GM12872 (cell line): ENCODE data around the gene NPY2R.

Experiments
- CTCF ChIP-seq: IDR thresholded peaks from 3 replicates; pipeline ENCODE4 v1.5.1; 2011; ENCODE audit warnings: low read depth, mild to moderate bottlenecking, low read length, moderate library complexity; ENCODE audit not compliant: insufficient read depth

Gene NPY2R

DNA sequence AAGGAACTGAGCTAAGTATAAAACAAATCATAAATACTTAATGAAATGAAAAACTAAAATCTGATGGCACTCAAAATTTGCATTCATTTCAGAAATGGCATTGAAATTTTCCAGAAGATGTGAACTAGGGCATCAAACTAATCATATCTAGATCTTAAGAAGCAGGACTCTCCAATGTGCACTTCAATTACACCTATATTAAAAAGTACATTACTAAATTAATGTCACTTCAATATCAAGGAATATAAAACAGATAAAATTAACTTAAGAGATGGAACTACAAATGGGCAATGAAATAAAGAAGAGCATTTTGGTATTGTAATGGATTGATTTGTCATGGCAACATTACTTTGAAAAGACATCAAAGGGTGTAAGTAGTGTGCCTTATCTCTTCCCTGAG is 20.3 kb downstream of the NPY2R start:
- no peak for TF ChIP-seq CTCF

DNA sequence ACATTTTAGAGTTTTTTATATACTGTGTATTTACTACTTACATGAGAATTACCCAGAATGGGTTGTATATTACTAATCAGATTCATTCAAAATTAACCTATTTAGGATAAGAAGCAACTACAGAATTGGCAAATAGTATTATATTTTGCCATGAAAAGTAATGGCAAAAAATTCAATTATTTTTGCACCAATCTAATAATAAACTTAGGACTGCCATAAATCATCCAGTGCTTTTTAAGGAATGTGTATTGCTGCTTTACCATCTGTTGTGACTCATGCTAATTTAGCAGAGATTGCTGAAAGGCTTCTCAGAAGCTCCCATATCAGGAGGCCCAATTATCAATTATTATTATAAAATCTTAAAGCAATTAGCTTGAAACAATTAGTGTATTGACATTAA is 24.0 kb downstream of the NPY2R start:
- no peak for TF ChIP-seq CTCF

GRCh38 chr4:155234206-155234605 is 25.8 kb downstream of the NPY2R start:
- no peak for TF ChIP-seq CTCF

GRCh38 chr4:155237567-155237966 is 29.1 kb downstream of the NPY2R start:
- TF ChIP-seq CTCF, result no peak

GRCh38 chr4:155241225-155241624 is 32.8 kb downstream of the NPY2R start:
- TF ChIP-seq CTCF, result no peak

- TF ChIP-seq CTCF, result no peak
Measured at GRCh38 chr4:155241664-155242063, 33.2 kb downstream of the NPY2R start.

DNA sequence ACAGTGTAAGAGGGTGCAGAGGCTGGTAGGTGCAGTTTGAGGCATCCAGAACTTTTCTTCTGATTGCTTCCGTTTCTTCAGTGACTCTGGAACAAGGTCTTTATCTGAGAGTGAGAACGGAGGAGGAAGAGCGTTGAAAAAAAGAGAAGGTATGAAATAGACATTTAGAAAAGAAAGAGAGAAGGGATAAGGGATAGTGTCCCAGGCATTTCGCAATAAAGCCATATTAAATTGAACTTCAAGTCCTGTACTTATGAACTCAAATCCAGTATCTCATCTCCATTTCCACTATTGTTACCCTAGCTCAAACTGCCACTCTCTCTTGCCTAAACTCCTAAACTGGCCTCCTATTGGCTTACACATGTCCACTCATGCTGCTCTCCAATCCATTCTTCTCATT is 36.7 kb downstream of the NPY2R start:
- no peak for TF ChIP-seq CTCF
